HepG2 (cell line): Measurements from ENCODE around the gene TYROBP. TPM values are rescaled to one million over a fixed set of nuclear protein-coding genes. Genes with fewer than 3 reads are reported as not detected.

Experiments
- AHDC1 ChIP-seq: sonication (generic); formaldehyde crosslinking; IDR thresholded peaks from 2 replicates; pipeline ENCODE4 v1.5.1; 2020; ENCODE audit warnings: mild to moderate bottlenecking, missing genetic modification reagents, borderline replicate concordance
- FOXP4 ChIP-seq: sonication (generic); formaldehyde crosslinking; IDR thresholded peaks from 2 replicates; pipeline ENCODE4 v1.4.0; 2020; ENCODE audit warnings: missing genetic modification reagents
- KLF12 ChIP-seq: sonication (generic); formaldehyde crosslinking; IDR thresholded peaks from 2 replicates; pipeline ENCODE4 v1.4.0; 2020; ENCODE audit warnings: missing genetic modification reagents, borderline replicate concordance
- SNAPC2 ChIP-seq: sonication (generic); formaldehyde crosslinking; IDR thresholded peaks from 2 replicates; pipeline ENCODE4 v1.8.1; 2022; ENCODE audit warnings: mild to moderate bottlenecking, missing genetic modification reagents
- SRF ChIP-seq: IDR thresholded peaks from 2 replicates; pipeline ENCODE4 v1.6.1; 2011; ENCODE audit warnings: mild to moderate bottlenecking, low read depth, low read length, moderate library complexity
- ZFP91 ChIP-seq: sonication (generic); formaldehyde crosslinking; IDR thresholded peaks from 2 replicates; pipeline ENCODE4 v1.9.0; 2022; ENCODE audit warnings: missing genetic modification reagents, mild to moderate bottlenecking, borderline replicate concordance
- ZNF124 ChIP-seq: sonication (generic); formaldehyde crosslinking; IDR thresholded peaks from 2 replicates; pipeline ENCODE4 v1.4.0; 2020; ENCODE audit warnings: missing genetic modification reagents
- ZNF407 ChIP-seq: sonication (generic); formaldehyde crosslinking; IDR thresholded peaks from one replicate; pipeline ENCODE4 v1.5.1; 2020; ENCODE audit warnings: mild to moderate bottlenecking, missing genetic modification reagents; ENCODE audit errors: not compliant biosample characterization
- ZNF484 ChIP-seq: sonication (generic); formaldehyde crosslinking; IDR thresholded peaks from 2 replicates; pipeline ENCODE4 v1.5.1; 2020; ENCODE audit warnings: mild to moderate bottlenecking, low read depth, missing genetic modification reagents, borderline replicate concordance
- ZNF83 ChIP-seq: sonication (generic); formaldehyde crosslinking; IDR thresholded peaks from 2 replicates; pipeline ENCODE4 v1.4.0; 2020; ENCODE audit warnings: missing genetic modification reagents, mild to moderate bottlenecking, borderline replicate concordance
- polyA plus RNA-seq, 8 experiments: library from polyadenylated mRNA; depleted of rRNA in 3 of 8; stranded (reverse) in 7 of 8; unstranded in 1 of 8; fragments of >200 nt; fragmentation: Illumina TruSeq in 4 of 8; extraction: Trizol in 4 of 8; gene quantifications; 2 replicates each; pipeline versions ENCODE4 v1.2.1 to v1.2.3, GENCODE V29; 2011 to 2016; ENCODE audit warnings: low read depth in 4 of 8, missing spikeins in 1 of 8, mixed read lengths in 1 of 8; ENCODE audit not compliant: insufficient read depth in 1 of 8
- total RNA-seq, 5 experiments: library from RNA; depleted of rRNA; stranded (reverse); fragments of >200 nt; fragmentation: Illumina TruSeq; extraction: Trizol; gene quantifications; 2 replicates each; pipeline ENCODE4 v1.2.3, GENCODE V29; 2016; ENCODE audit warnings: low read depth in 1 of 5

Gene TYROBP
- total and polyA plus RNA-seq, 2 of the 13 experiments (the other 11 are each of a cell fraction or from before 2014, with no cell fraction given): not detected

GRCh38 chr19:35879770-35880317 is 28.3 kb downstream of the TYROBP start (continued):
- TF ChIP-seq AHDC1 (CRISPR knock-in tag): peak; percentile 49; the same call in 1 of the 2 replicates
- peak; percentile 62 for TF ChIP-seq ZNF407 (CRISPR knock-in tag)
- peak; percentile 99 for TF ChIP-seq ZFP91
- TF ChIP-seq KLF12 (CRISPR knock-in tag): peak; percentile 92; the same call in 1 of the 2 replicates
- peak; percentile 79; the same call in 1 of the 2 replicates for TF ChIP-seq SNAPC2 (CRISPR knock-in tag)
- TF ChIP-seq ZNF124 (CRISPR knock-in tag): 0 out of 2 replicates have a peak, but pooled peaks have one; percentile 81
- TF ChIP-seq SRF: no peak
- TF ChIP-seq ZNF83 (CRISPR knock-in tag): 0 out of 2 replicates have a peak, but pooled peaks have one; percentile 67
- 0 out of 2 replicates have a peak, but pooled peaks have one; percentile 56 for TF ChIP-seq FOXP4 (CRISPR knock-in tag)
- no peak for TF ChIP-seq ZNF484 (CRISPR knock-in tag)
